Measurements from ENCODE around the gene CADPS.

The CADPS gene

DNA sequence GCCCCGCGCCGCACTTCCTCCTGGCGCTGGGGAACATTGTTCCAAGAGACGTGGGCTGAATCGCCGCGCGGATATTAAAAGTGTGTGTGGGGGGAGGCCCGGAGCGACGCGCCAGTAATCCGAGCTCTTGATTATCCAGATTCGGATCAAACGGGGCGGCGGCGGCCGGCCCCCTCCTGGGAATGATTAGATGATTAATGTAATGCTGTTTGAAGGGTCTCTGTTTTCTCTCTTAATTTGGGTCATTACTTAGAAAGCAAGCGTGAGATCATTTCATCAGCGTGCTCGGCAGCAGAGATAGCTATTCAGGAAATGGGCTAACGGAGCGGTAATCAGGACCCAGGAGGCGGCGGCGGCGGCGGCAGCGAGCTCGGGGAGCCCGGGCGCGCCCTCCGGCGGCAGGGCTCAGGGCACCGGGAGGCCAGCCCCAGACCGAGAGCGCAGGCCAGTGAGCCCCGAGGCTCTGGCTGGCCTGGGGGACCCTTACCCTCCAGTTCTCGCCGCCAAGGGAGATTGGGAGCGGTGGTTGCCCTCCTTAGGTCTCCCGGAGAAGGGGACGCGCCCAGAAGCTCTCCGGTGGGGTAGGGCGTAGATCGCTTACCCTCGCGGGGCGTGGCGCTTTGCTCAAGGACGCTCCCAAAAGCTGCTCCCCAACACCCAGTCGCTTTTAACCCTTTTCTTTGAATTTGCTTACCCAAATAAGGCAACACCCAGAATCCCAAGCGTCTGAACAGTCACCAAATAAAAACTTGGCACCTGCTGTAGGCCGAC, 506.3 kb downstream of the CADPS start:
- no peak for DNase-seq

DNA sequence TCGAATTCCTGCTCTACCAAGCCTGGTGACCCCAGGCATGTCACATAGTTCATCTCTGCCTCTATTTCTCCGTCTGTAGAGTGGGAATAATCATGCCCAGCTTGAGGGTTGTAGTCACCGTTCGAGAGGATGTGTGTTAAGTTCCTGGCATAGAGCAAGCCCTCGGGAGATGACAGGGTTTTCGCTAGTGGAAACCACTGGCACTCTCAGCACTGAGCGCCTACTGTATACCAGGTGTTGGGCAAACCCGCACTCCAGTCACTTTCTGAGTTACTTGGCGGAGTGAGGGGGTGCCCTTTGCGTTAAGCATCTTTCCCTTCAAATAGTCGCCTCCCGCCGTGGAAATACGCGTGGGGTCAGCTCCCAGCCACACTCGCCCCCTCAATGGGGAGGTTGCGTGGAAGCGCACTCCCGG, 506.9 kb downstream of the CADPS start:
- DNase-seq: no peak

DNA sequence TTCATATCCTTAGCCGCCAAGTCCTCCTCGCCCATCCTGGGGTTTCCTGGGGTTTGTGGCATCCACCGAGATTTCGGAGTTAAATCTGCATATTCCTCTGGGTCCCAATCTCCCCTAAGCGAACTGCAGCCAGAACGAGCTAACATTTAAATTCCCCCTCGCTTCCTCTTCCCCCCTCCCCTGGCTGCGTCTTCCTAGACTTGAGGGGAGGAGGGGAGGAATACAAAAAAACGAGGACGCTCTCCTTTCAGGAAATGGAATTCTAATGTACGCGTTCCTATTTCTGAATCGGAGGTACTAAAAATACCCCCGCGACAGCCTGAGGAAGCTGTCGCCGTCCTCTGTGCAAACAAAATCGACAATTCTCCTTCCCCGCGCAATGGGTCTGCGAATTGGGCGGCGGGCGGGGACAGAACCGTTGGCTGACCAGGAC, 507.4 kb downstream of the CADPS start:
- no peak for DNase-seq

DNA sequence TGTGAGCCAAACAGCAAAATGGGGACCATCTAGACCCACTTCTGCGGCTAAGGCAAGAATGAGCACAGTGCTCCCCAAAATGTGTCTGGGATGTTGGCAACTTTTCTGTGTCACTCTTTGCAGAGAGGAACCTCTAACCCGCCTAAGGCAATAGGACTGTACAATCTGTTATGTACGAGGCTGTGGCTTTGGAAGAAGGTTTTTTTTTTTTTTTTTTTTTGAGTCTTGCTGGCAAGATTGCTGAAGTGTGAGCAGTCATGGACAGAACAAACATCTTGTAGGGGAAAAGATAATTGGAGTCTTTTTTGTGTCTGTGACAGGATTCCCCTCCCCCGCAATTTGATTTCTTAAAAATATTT, 509.1 kb downstream of the CADPS start:
- DNase-seq: no peak

DNA sequence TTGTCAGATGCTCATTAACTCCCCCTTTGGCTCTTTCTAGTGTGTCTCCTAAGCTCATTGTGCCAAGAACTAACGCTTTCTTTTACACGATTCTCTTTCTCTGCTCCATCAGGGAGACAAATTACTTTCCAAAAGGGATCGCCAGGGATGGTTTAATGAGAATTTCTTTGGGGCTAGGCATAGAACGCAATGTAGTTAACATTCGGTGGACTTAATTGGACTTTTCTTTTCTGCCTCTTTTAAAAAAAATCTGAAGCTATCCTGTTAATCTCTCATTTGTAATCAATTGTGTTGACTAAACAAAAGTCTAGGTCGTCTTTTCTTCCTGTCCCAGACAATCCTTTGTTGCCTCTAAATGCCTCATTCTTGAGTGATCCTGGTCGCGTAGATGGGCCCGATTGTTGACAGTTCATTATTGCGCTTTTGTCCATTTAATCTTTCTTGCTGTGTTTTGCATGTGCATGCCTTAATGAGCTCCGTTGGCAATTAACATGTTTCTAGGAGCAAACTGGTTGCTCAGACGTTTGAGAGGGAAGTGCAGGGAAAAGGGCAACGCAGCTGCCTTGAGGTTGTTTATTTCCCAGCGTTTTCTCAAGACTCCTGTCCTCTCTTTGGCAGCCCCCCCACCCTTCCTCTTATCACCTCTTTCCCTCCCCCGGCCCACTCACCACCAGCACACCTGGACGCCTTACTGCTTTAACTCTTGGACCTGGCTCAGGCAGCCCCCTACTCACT, 509.7 kb downstream of the CADPS start:
- no peak for DNase-seq

DNA sequence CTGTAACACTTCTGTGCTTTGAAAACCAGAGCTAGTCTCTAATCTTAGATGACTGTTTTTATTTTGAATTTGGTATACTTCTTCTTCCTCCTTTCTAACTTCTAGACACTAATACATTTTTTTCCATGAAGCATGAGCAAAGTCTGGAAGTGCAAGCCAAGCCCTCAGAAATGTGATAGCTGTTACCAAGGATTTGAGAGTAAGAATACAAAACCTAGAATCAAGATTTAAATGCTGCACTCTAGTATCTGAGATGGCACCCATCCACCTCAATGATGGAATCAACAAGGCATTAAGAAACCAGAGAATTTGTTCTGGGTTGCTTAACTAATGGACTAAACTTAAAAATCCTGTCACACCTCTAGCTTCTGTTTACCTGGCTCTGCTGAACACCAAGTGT, 511.0 kb downstream of the CADPS start:
- no peak for DNase-seq

DNA sequence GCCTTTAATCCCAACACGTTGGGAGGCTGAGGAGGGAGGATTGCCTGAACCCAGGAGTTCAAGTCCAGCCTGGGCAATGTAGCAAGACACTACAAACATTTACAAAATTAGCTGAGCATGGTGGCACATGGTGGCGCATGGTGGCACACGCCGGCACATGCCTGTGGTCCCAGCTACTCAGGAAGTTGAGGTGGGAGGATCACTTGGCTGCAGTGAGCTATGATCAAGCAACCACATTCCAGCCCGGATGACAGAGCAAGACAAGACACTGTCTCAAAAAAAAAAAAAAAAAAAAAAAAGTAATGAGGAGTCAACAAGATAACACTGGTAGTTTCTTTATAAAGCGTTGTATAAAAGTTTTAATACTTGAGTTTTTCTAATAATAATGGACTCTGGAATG, 511.9 kb downstream of the CADPS start:
- DNase-seq: no peak

DNA sequence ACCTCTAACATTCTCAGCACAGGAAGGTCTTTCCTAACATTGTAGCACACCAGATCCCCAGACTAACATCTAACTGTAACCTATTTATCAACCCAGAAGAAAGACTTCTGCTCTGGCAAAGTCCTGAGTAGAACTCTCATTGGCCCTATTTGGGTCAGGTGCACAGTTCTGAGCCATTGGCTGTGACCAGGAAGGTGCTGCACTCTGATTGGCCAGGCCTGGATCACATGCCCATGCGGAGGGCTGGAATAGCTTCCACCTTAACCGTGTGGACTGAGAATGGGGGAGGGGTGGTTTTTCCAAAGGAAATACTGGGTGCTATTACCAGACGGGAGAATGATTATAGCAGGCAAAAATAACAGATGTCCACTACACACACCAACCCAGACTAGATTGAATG, 513.4 kb downstream of the CADPS start:
- DNase-seq: no peak

DNA sequence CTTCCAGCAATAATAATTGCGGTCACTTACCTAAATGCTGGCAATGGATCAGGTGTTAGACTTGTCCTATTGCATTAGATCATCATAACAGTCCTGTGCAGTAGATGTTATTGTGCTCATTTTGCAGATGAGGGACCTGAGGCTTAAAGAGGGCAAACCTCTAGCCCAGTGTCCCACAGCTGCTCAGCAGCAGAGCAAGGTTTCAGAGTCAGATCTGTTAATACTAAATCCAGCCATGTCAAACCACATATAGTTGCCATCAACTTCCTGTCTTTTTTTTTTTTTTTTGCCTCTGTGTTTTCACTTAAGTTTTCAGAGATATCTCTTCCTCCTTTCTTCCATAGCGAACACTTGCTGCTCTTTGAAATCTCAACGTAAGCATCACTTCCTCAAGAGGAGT, 514.0 kb downstream of the CADPS start:
- DNase-seq: no peak

DNA sequence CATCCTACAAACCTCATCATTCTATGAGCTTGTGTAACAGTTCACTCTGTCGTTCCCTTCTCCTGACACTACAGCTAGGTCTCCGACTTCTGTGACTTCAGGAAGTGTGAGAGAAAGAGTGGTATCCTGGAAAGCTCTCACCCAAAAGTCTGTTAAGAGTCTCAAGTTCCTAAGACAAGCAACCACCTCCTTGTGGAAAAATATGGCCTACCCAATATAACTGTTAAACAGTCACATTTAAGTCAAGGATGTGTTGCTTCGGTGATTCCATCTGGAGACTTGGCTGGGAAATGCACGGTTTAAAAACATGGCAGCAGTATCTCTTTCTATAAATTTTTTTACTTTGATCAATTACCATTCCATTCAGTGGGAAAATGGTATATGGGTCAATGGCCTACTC, 515.7 kb downstream of the CADPS start:
- DNase-seq: no peak

DNA sequence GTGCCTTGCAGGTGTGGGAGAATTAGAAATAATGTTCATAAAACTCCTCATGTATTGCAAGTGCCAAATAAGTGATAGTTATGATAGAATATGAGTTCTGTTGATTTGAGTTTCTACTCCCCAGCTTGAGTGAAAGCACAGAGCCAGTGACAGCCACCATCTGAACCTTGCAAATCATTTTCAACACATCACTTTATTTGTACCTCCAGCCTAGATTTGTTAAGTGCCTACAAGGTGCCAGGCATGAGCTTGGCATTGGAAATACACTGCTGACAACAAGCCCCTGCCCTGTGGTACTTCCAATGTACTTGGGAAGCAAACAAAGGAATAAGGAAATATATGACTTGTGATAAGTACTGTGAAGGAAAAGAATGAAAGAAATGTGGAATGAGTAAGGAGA, 518.9 kb downstream of the CADPS start:
- DNase-seq: no peak

DNA sequence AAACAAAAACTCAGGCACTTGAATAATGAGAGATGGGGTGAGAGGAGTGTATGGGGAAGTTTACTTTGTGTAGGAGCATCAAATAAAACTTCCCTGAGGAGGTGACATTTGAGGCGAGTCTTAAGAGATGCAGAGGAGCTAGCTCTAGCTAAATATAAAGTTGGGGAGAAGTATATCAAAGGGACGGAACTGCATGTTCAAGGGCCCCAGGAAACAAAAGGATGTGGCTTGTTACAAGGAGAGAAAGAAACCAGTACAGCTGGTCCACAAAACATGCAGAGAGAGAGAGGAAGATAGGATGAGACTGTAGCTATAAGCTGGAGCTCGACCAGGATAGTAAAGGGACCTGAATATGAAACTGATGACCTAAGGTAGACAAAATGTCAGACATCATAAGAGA, 519.5 kb downstream of the CADPS start:
- DNase-seq: no peak

Measured in NCI-H1092 (cell line).